C4-2B (cell line): ENCODE measurements around the gene TAAR8.

Experiments used
- CTCF ChIP-seq: fragments of 450-650 bp; conservative IDR thresholded peaks from 2 replicates; pipeline ENCODE4 v1.5.1; 2017; ENCODE audit warnings: mild to moderate bottlenecking
- ZFX ChIP-seq: fragments of 450-650 bp; IDR thresholded peaks from 2 replicates; pipeline ENCODE4 v1.6.1; 2017

GRCh38 chr6:132568611-132569010 lies 16.1 kb downstream of the TAAR8 start:
- TF ChIP-seq CTCF, result no peak
- no peak for TF ChIP-seq ZFX
